Mesendoderm (in vitro differentiated cells): Measurements from ENCODE around the gene CFAP221.
A peak's percentile ranks its signal among the peaks of the same experiment; 100 is the strongest.

Experiments
- DNase-seq: peaks from one replicate; pipeline ENCODE4 v3.0.0; 2013
- H2AK5ac ChIP-seq: 2 replicates; pipeline ENCODE4 v1.6.1; 2013; ENCODE audit warnings: low read length, inconsistent platforms
- H2BK120ac ChIP-seq: 2 replicates; pipeline ENCODE4 v1.6.1; 2013; ENCODE audit warnings: low read depth, mild to moderate bottlenecking, low read length, moderate library complexity, mixed read lengths
- H2BK15ac ChIP-seq: replicated peaks from 2 replicates; pipeline ENCODE4 v1.6.1; 2013; ENCODE audit warnings: low read depth, mild to moderate bottlenecking, moderate library complexity
- H2BK5ac ChIP-seq: 2 replicates; pipeline ENCODE4 v1.6.1; 2013; ENCODE audit warnings: low read length, inconsistent platforms
- H3K18ac ChIP-seq: 2 replicates; pipeline ENCODE4 v1.6.1; 2013; ENCODE audit warnings: mild to moderate bottlenecking, low read length, mixed read lengths
- H3K23ac ChIP-seq: one replicate; pipeline ENCODE4 v1.6.1; 2013; ENCODE audit warnings: low read length
- H3K27ac ChIP-seq: 2 replicates; pipeline ENCODE4 v1.5.1; 2013; ENCODE audit warnings: low read depth, mild to moderate bottlenecking, inconsistent platforms, low read length, moderate library complexity
- H3K27me3 ChIP-seq: 2 replicates; pipeline ENCODE4 v1.6.1; 2013; ENCODE audit warnings: low read length, control low read depth, mild to moderate bottlenecking, inconsistent platforms; ENCODE audit not compliant: insufficient read depth, poor library complexity
- H3K36me3 ChIP-seq: 2 replicates; pipeline ENCODE4 v1.6.1; 2013; ENCODE audit warnings: low read length, inconsistent platforms; ENCODE audit not compliant: control insufficient read depth, insufficient read depth
- H3K4ac ChIP-seq: one replicate; pipeline ENCODE4 v1.6.1; 2013; ENCODE audit warnings: low read depth, mild to moderate bottlenecking, low read length, moderate library complexity
- H3K4me1 ChIP-seq: 2 replicates; pipeline ENCODE4 v1.6.1; 2013; ENCODE audit warnings: low read depth, low read length, inconsistent platforms; ENCODE audit not compliant: control insufficient read depth
- H3K4me2 ChIP-seq: 2 replicates; pipeline ENCODE4 v1.6.1; 2013; ENCODE audit warnings: low read length
- H3K4me3 ChIP-seq: 2 replicates; pipeline ENCODE4 v1.5.1; 2013; ENCODE audit warnings: mild to moderate bottlenecking, low read length
- H3K56ac ChIP-seq: one replicate; pipeline ENCODE4 v1.6.1; 2013; ENCODE audit warnings: low read length
- H3K79me1 ChIP-seq: 2 replicates; pipeline ENCODE4 v1.6.1; 2013; ENCODE audit warnings: low read length, inconsistent platforms
- H3K79me2 ChIP-seq: 2 replicates; pipeline ENCODE4 v1.6.1; 2013; ENCODE audit warnings: mild to moderate bottlenecking, low read length; ENCODE audit not compliant: control insufficient read depth, insufficient read depth
- H3K9ac ChIP-seq: 2 replicates; pipeline ENCODE4 v1.6.1; 2013; ENCODE audit warnings: low read length, inconsistent platforms
- H4K5ac ChIP-seq: one replicate; pipeline ENCODE4 v1.6.1; 2013; ENCODE audit warnings: low read length
- H4K8ac ChIP-seq: one replicate; pipeline ENCODE4 v1.6.1; 2013; ENCODE audit warnings: low read depth, mild to moderate bottlenecking, control low read depth, low read length, moderate library complexity
- WGBS: extraction: QIAGEN DNeasy Blood & Tissue Kit; methylation state at CpG from one replicate; pipeline ENCODE4 v1.1.7; 2013; ENCODE audit warnings: low lambda C conversion rate, missing lambda C conversion rate; ENCODE audit not compliant: insufficient coverage; ENCODE audit errors: extremely low coverage; 5-methylcytosine and 5-hydroxymethylcytosine counted together

CFAP221 gene

DNA sequence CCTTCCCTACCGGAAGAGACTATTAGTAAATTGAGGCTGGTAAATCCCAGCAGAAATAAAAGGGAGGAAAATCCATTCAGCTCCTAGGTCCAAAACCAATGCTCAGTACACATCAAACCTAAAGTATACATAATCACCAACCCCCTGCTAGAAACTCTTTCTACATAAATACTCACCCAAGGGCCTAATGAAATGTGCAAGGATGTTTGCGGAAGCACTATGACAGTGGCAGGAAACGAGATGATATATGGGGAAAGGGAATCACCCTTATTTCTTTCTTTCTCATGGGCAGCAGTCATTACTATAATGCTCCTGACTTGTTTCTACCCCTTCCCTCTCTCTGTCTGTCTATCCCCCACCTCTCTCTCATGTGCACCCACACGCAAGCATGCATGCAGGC lies 18.6 kb upstream of the CFAP221 start:
- Histone ChIP-seq H2BK120ac (no peak overlapping the region), H3K23ac (no peak overlapping the region), H3K27me3 (peaks cover 21% of the 10 kb centered on the region), H3K79me2 (no peaks in the 10 kb centered on the region), H2AK5ac (no peak overlapping the region), H3K4me2 (no peak overlapping the region), H3K4ac (no peak overlapping the region), H3K4me3 (no peak overlapping the region), H4K5ac (no peak overlapping the region), H3K79me1 (no peaks in the 10 kb centered on the region), H3K9ac (no peak overlapping the region), H3K27ac (no peak overlapping the region), H2BK15ac (no peak overlapping the region), H3K18ac (no peak overlapping the region), H4K8ac (no peak overlapping the region), H3K56ac (no peak overlapping the region), H3K4me1 (peaks cover 2% of the 10 kb centered on the region), H2BK5ac (no peak overlapping the region), H3K36me3 (no peaks in the 10 kb centered on the region)
- WGBS: no CpG with 5 or more reads among the region's 4 CpGs
- DNase-seq: no peak

DNA sequence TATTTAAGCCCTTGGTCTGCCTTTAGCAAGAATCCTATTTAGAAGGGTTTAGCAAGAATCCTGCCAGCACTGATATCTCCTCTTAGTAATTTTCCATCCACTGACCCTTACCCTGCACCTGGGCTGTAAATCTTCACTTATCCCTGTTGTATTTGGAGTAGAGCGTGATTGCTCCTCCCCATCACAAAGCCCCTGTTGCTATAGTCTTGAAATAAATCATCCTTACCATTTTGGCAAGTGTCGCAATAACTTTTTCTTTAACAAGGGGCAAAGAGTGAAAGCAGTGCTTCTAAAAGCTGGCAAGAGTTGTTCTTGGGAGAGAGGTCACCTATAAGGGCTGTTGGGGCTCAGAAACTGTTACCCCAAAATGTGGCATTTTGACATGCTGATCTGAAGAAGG lies 16.2 kb upstream of the CFAP221 start:
- Histone ChIP-seq H3K56ac (no peak overlapping the region), H3K4ac (no peak overlapping the region), H3K23ac (no peak overlapping the region), H4K5ac (no peak overlapping the region), H3K27ac (peak overlapping the region; percentile 22), H2BK15ac (no peak overlapping the region), H3K9ac (no peak overlapping the region), H3K4me1 (peaks cover 2% of the 10 kb centered on the region), H3K4me3 (no peak overlapping the region), H2BK120ac (no peak overlapping the region), H3K79me2 (no peaks in the 10 kb centered on the region), H2BK5ac (no peak overlapping the region), H3K4me2 (no peak overlapping the region), H3K18ac (no peak overlapping the region), H2AK5ac (no peak overlapping the region), H3K36me3 (no peaks in the 10 kb centered on the region), H3K79me1 (no peaks in the 10 kb centered on the region), H3K27me3 (peaks cover 14% of the 10 kb centered on the region), H4K8ac (no peak overlapping the region)
- DNase-seq: no peak
- no CpG with 5 or more reads among the region's 2 CpGs for WGBS

DNA sequence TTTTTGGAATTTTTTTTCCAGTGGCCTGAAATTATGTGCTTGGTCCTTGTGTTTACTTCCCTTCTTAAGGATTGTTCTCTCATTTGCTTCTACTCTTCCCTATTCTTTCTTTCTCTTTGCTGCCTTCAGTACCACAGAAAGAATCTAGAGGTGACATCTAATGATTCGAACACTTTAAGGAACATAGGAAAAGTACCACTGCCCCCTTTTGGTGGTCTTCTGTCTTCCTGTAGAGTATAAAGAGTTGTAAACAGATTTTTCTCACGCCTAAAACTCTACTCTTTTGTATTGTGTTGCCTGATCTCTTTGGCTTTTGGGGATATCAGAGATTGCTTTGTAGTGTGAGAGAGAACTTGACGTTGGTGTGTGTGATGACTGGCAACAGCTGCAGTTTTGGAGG lies 13.0 kb upstream of the CFAP221 start:
- Histone ChIP-seq H4K8ac (no peak overlapping the region), H3K56ac (no peak overlapping the region), H2BK15ac (no peak overlapping the region), H3K27me3 (no peaks in the 10 kb centered on the region), H3K36me3 (no peaks in the 10 kb centered on the region), H2BK120ac (peak overlapping the region; percentile 95), H3K4me2 (no peak overlapping the region), H3K18ac (no peak overlapping the region), H2AK5ac (no peak overlapping the region), H3K79me2 (no peaks in the 10 kb centered on the region), H4K5ac (no peak overlapping the region), H3K23ac (no peak overlapping the region), H3K9ac (no peak overlapping the region), H2BK5ac (no peak overlapping the region), H3K27ac (no peak overlapping the region), H3K79me1 (no peaks in the 10 kb centered on the region), H3K4me3 (no peak overlapping the region), H3K4ac (no peak overlapping the region), H3K4me1 (peaks cover 2% of the 10 kb centered on the region)
- peak; percentile 84 for DNase-seq
- no CpG with 5 or more reads among the region's 3 CpGs for WGBS

GRCh38 chr2:119533560-119533959 lies 10.7 kb upstream of the CFAP221 start:
- H2BK5ac ChIP-seq: no peak overlapping the region
- H2BK15ac ChIP-seq: no peak overlapping the region
- no peak overlapping the region for H3K18ac ChIP-seq
- H3K9ac ChIP-seq: no peak overlapping the region
- no peaks in the 10 kb centered on the region for H3K79me1 ChIP-seq
- no peak overlapping the region for H4K8ac ChIP-seq
- no peaks in the 10 kb centered on the region for H3K36me3 ChIP-seq
- DNase-seq: no peak
- no peak overlapping the region for H3K4me2 ChIP-seq
- H2AK5ac ChIP-seq: no peak overlapping the region
- no peak overlapping the region for H2BK120ac ChIP-seq
- no peak overlapping the region for H3K27ac ChIP-seq
- H3K56ac ChIP-seq: no peak overlapping the region
- no peak overlapping the region for H3K23ac ChIP-seq
- H4K5ac ChIP-seq: no peak overlapping the region
- no CpG with 5 or more reads among the region's 1 CpG for WGBS
- peaks cover 3% of the 10 kb centered on the region for H3K4me1 ChIP-seq
- H3K4me3 ChIP-seq: no peak overlapping the region
- H3K4ac ChIP-seq: no peak overlapping the region
- no peaks in the 10 kb centered on the region for H3K27me3 ChIP-seq
- no peaks in the 10 kb centered on the region for H3K79me2 ChIP-seq

DNA sequence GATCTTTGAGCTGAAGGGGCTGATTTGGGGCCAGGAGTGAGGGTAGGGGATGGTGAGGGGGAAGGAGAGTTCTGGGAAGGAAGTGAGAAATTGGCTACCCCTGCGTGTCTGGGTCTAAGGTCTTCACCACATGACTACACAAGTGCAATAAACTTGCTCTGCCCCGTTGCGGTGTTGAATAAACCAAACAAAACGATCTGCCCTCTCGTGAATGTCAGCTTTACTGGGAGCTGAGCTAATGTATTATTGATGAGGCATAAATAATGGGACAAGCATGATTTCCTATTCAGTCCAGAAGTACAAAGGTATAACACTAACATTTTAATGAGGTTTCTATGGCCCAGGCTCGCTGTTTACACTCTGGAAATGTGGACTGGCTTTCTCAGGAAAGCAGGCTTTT lies 8.0 kb upstream of the CFAP221 start:
- no peaks in the 10 kb centered on the region for H3K79me2 ChIP-seq
- no peak overlapping the region for H3K27ac ChIP-seq
- H3K23ac ChIP-seq: no peak overlapping the region
- H3K36me3 ChIP-seq: no peaks in the 10 kb centered on the region
- H2AK5ac ChIP-seq: peak overlapping the region; percentile 64
- H2BK120ac ChIP-seq: no peak overlapping the region
- H3K79me1 ChIP-seq: no peaks in the 10 kb centered on the region
- no peak for DNase-seq
- no peak overlapping the region for H3K18ac ChIP-seq
- H4K8ac ChIP-seq: no peak overlapping the region
- no peak overlapping the region for H2BK15ac ChIP-seq
- no peak overlapping the region for H2BK5ac ChIP-seq
- H3K4me3 ChIP-seq: no peak overlapping the region
- no CpG with 5 or more reads among the region's 6 CpGs for WGBS
- H3K4me2 ChIP-seq: no peak overlapping the region
- H3K4ac ChIP-seq: peak overlapping the region; percentile 67
- H3K9ac ChIP-seq: no peak overlapping the region
- H3K27me3 ChIP-seq: no peaks in the 10 kb centered on the region
- no peak overlapping the region for H3K56ac ChIP-seq
- peaks cover 3% of the 10 kb centered on the region for H3K4me1 ChIP-seq
- H4K5ac ChIP-seq: no peak overlapping the region

- Histone ChIP-seq H3K4me3 (no peak overlapping the region), H3K18ac (no peak overlapping the region), H3K27me3 (no peaks in the 10 kb centered on the region), H3K79me2 (no peaks in the 10 kb centered on the region), H3K23ac (no peak overlapping the region), H3K27ac (no peak overlapping the region), H3K4me1 (peaks cover 5% of the 10 kb centered on the region), H3K9ac (no peak overlapping the region), H4K8ac (no peak overlapping the region), H4K5ac (no peak overlapping the region), H3K4ac (no peak overlapping the region), H3K4me2 (no peak overlapping the region), H3K79me1 (no peaks in the 10 kb centered on the region), H2BK5ac (peak overlapping the region; percentile 32), H2AK5ac (no peak overlapping the region), H2BK120ac (no peak overlapping the region), H3K36me3 (no peaks in the 10 kb centered on the region), H2BK15ac (no peak overlapping the region), H3K56ac (peak overlapping the region; percentile 27)
- DNase-seq: no peak
- WGBS: no CpG with 5 or more reads among the region's 1 CpG
These were observed 7.5 kb upstream of the CFAP221 start for GRCh38 chr2:119536707-119537106.
